SH-SY5Y (cell line): ENCODE data around the gene C11orf68.

Experiments
- GATA2 ChIP-seq: IDR thresholded peaks from 2 replicates; pipeline ENCODE4 v1.6.1; 2011; ENCODE audit warnings: mild to moderate bottlenecking, low read depth, low read length
- GATA3 ChIP-seq: IDR thresholded peaks from 2 replicates; pipeline ENCODE4 v1.6.1; 2011; ENCODE audit warnings: low read depth, mild to moderate bottlenecking, low read length, moderate library complexity

Gene C11orf68

DNA sequence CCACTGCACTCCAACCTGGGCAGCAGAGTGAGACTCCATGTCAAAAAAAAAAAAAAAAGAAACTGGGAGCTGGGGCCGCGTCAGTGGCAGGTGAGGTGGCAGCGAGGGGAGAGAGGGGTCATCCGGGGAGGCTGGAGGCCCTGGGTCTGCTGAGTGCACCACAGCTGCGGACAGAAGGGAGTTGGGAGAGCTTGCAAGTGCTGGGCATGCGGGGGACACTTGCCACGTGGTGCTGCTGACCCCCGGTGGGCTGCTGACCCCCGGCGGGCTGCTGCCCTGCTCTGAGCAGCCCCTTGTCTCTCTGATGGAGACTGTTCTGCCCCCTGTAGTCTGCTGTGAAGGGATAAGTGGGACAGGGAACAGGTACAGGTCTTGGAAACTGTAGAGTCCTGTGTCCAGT is 3.0 kb upstream of the C11orf68 start:
- TF ChIP-seq GATA2 (no peak), GATA3 (no peak)

DNA sequence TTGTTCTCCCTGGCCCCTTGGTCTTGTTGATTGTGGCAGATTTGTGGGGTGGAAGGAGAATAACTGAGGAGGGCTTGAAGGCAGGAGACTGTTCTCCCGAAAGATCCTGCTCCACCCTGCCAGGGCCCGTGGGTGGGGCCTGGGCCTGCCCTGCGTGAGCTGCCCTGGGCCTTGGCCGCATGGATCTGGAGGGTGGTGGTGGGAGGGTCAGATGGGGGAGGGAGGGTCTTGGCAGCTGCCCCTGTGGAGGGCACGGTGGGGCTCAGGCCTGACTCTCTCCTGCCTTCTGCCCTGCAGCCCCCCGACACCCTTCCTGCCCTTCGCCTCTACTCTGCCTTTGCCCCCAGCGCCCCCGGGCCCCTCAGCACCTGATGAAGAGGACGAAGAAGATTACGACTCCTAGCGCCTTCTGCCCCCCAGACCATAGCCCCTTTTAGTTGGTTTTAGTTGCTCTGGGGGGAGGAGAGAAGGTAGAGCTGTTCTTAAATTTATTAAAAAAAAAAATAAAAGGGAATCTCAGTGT is 2.2 kb upstream of the C11orf68 start:
- no peak for TF ChIP-seq GATA3
- TF ChIP-seq GATA2 = no peak

DNA sequence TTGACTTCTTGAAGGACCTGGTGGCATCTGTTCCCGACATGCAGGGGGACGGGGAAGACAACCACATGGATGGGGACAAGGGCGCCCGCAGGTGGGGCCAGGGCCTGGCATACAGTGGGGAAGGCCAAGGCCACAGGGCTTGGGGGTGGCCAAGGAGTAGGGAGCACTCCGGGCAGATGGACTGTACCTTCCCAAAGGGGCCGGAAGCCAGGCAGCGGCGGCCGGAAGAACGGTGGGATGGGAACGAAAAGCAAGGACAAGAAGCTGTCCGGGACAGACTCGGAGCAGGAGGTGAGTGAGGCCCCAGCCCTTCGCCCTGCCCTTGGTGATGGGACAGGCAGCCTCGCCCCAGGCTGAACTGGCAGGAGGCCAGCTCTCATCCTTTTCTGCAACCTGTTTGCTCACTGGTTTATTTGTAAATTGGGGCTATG is 1.5 kb upstream of the C11orf68 start:
- TF ChIP-seq GATA2 (no peak), GATA3 (no peak)

DNA sequence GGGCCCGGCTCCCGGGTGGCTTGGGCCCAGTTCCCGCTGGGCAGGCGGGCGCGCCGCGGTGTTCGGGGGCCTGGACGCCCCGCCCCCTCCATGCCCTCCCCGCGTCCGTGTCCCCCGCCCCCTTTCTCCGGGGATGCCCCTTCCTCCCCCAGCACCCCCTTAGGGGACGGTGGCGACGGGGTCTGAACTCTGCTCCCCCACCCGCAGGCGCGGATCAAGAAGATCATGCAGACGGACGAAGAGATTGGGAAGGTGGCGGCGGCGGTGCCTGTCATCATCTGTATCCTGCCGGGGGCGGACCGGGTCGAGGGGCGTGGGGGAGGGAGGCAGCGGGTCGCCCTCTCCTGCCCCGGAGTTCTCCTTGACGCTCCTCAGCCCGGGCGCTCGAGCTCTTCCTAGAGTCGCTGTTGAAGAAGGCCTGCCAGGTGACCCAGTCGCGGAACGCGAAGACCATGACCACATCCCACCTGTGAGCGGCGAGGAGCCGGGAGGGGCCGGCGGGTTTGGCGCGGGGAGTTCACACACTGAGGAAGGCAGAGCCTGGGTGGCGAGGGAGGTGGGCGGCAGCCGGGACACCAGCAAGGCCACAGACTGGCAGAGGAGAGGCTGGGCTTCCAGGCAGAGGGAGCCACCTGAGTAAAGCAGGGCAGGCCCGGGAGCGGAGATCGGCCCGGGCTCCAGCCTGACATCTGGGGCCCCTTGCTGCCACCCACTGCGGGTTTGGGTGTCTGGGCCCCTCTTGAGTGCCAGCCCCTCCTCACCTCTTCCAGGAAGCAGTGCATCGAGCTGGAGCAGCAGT is 910 bp upstream of the C11orf68 start:
- TF ChIP-seq GATA2 (no peak), GATA3 (no peak)

DNA sequence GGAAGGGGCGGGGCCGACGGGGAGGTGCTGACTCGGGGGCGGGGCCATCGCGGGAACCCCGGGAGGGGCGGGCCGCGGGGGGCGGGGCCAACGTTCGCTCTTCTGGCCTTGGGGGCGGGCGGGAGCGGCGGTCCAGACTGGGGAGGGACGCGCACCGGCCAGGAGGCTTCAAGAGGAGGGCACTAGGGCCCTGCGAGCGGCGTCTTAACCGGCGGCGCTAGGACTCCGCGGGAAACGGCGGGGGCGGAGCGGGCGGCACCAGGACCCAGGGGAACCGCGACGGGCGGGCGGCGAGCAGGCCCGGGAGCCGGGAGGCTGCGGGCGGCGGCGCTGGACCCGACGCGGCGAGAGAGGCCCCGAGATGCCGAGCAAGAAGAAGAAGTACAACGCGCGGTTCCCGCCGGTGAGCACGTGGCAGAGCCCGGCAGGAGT is 295 bp upstream of the C11orf68 start, which contains the start of gene DRAP1:
DRAP1 (plus strand) TSS at position 286 of the 432 bp plus-strand sequence; CDS start at position 362, 76 bp downstream.
- TF ChIP-seq GATA2 = no peak
- TF ChIP-seq GATA3 = no peak

DNA sequence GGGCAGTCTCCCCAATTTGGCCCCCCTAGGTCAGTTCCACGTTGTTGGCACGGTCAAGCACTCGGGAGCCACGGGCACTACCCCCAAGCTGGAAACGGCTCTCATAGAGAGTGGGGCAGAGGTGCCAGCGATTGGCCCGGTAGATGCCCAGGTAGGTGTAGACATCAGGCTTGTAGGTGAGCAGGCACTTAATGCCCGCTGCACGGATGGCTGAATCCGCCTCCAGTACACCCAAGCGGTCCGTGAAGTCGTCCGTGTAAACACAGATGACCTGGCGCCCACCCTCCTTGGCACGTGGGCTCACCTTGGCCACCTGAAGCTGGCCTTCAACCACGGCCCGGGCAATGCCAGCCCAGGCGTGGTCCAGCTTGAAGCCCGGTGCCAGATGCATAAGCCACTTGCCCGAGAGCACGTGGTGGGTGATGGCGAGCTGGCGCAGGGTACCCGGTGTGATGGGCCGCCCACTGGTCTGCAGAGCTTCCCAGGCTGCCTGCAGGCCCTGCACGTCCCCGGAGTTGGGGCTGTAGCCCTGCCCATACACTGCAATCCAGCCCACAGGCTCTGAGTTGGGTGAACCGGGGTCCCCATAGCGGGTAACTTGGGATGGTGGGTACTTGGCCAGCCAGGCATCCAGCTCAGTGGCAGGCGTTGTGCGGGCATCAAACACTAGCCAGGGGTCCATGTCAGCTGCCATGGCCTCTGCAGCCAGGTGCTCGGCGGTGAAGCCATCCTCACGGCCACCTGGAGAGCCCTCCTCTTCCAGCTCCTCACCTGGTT is 1.2 kb downstream of the C11orf68 start:
- TF ChIP-seq GATA3 = no peak
- no peak for TF ChIP-seq GATA2

DNA sequence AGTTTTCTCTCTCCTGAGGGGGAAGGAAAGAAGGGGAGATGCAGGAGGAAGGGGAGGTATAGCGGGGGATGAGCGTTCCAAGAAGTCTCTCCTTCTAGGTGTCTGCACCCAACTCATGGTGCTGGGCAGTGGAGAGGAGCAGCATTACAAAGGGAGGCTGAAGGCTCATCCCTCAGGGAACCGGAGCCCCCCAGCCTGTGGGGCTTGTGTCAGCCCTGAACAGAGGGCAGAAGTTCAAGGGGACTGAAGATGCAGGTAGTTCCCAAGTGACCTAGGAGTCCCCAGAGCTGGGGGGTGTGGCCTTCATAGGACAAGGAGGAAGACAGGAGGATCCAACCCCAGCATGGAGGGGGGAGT is 1.8 kb downstream of the C11orf68 start:
- TF ChIP-seq GATA3 (no peak), GATA2 (no peak)

DNA sequence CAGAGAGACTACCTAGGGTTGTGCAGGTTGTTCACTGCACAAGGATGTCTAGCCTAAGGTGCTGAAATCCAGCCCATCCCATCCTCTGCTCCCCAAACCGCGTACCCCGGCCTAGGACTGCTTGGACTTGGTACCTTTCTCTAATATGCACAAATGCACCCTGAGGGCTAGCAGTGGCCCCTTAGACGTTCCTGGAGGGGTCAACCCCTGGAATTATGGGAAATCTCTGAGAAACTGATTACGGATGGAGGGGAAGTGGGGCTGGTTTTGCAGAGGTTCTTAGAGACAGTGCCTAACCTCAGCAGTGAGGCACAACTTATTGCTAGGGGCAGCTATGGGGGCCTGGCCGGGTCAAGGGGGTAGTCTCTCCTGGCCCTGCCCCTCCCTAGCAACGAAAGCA is 2.5 kb downstream of the C11orf68 start:
- TF ChIP-seq GATA3 (no peak), GATA2 (no peak)

DNA sequence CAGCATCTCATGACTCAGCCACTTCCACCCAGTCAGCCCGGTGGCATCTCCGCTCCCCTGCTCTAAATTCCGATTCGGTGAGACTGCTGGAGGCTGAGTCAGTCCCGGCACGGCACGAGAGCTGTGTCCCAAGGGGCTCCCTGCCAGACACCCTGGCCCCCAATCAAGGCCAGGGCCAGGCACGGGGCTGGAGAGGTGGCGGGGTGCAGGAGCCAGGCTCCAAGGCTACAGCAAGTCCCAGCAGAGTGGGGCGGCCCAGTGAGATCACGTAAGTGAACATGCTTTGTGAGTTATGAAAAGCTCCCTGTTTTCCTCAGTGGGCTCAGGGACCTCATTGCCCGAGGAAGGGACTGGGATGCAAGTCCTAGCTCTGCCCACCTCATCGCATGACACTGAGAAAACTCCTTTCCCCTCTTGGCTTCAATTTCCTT is 3.0 kb downstream of the C11orf68 start:
- TF ChIP-seq GATA3 = no peak
- TF ChIP-seq GATA2 = no peak

DNA sequence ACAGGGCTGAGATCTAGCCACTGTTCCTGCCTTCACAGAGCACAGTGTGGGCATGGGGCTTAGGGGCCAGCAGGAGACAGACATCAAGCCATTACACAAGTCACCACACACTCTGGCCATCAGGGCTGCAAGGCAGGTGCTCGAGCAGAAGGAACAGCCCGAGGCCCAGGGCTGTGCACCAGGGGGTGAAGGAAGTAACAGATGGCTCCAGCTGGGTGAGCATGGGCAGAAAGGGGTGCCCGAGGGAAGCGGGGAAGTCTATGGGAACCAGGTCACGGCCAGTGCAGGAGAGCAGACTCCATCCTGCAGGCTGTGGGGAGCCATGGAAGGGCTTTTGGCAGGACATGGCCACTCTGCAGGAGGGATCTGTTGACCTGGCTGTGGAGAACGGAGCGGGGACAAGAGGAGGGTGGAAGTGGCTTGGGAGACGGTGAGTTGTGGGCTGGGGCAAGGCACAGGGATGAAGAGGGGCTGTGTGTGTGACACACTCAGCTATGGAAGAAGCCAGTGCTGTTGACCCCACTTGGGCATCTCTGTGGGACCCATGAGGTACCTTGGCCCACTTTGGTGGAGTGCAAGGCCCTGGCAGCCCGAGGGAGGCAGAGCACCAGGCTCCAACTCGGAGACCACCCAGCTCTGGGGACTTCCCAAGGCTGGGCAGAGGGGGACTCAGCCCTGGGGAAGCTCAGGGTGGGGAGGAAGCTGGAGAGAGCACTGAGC is 3.6 kb downstream of the C11orf68 start:
- TF ChIP-seq GATA2 (no peak), GATA3 (no peak)

DNA sequence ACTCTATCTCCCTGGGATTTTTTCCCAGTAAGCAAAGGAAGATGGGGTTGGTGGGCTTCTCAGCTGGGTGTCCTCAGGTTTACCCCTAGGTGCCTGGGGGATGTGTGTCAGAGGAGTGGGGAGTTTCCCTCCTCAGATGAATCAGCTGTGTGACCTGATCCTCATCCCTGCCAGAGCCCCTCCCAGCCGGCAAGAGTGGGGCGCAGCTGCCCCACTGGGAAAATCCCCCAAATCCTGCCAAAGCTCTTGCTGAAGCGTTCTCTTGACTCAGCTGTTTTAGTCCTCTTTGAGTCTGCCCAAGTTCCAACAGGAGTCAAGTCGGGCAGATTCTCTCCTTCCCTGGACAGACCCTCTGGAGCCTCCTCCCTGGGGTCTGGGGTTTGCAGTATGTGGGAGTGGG is 6.0 kb downstream of the C11orf68 start:
- TF ChIP-seq GATA2 (no peak), GATA3 (no peak)

DNA sequence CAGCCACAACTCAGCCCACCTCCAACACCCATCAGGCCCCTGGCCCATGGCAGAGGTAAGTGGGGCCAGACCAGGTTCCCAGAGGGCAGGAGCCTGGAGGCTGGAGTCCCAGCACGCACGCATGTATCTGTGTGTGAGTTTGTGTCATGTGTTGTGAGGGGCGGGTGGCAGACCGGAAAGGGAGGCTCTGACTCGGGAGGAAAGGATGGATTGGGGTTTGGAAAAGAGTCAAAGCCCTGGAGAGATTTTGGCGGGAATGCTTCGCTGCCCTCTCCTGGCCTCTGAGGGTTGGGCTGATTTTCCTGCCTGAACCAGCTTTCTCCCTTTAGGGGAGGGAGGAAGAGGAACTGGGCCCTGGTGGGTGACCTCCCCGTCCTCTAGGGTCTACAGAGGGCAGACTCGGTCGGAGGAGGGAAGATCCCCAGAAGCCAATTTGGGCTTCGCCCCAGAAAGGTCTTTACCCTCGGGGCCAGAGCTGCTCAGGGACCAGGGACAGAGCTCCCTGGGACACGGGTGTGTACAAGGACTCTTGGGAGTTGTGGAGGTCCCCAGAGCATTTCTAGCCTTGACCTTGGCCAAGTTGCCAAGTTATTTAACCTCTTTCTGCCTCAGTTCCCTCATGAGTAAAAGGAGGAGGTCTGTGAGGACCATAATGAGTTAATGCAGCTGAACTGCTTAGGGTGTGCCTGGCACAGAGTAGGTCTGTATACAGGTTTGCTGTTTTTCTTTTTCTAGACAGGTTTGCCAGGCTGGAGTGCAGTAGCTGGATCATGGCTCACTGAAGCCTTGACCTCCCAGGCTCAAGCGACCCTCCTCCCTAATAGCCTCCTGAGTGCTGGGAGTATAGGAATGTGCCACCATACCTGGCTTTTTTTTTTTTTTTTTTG is 6.9 kb downstream of the C11orf68 start:
- TF ChIP-seq GATA2 (no peak), GATA3 (no peak)

DNA sequence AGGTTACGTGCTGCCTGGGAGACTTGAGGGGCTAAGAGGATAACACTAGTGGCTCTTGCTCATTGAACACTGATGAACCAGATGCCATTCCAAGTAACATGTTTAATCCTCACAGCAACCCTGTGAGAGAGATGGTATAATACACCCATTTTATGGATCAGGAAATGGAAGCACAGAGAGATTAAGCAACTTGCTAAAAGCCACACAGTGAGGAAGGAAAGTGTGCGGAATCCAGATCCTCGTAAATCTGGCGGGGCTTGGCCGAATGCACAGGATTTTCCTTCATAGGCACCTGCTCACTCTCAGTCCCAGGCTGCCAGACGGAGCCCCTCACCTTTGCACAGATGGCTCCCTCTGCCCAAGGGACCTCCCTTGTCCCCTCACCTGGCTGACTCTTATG is 11.0 kb downstream of the C11orf68 start:
- TF ChIP-seq GATA3 (no peak), GATA2 (no peak)
